HCT116 (cell line): Measurements from ENCODE around the gene LILRA2. TPM values are rescaled to one million over a fixed set of nuclear protein-coding genes. Genes with fewer than 3 reads are reported as not detected.
"Not testable (repeated sequence)": the region's sequence is repeated elsewhere in the genome, so short reads cannot be mapped to it uniquely, and the experiment has no call there.

ENCODE experiments used
- ATAC-seq: fragments of 200-7000 bp; cut with Tn5 transposase; 2 replicates; pipeline ENCODE4 v1.9.1; 2020; ENCODE audit warnings: mild to moderate bottlenecking, moderate library complexity
- BruUV-seq: library from RNA; stranded (reverse); fragments of 400-500 nt; replicated peaks from 2 replicates; lab custom pipeline; 2021; lab: Mats Ljungman, UMichigan
- CTCF ChIA-PET: fragments of 300-600 bp; sonication (Branson Sonifier 250); formaldehyde crosslinking; loops from one replicate; lab custom pipeline; 2021; ENCODE audit warnings: antibody characterized with exemption; lab: Charles Lee
- POLR2A ChIA-PET: fragments of 300-600, 350-600 bp; sonication (Branson Sonifier 250); formaldehyde crosslinking; loops from one replicate; lab custom pipeline; 2021; ENCODE audit warnings: antibody characterized with exemption; lab: Charles Lee
- RAD21 ChIA-PET, 2 experiments: fragments of 300-600 bp; sonication (Branson Sonifier 250); formaldehyde crosslinking; loops; one replicate each; lab custom pipeline; 2023; ENCODE audit warnings: low total read pairs in 2 of 2; ENCODE audit not compliant: uncharacterized antibody in 2 of 2, unreplicated experiment in 2 of 2, low non-redundant PET in 1 of 2; lab: Charles Lee
- DNase-seq: peaks from one replicate; pipeline ENCODE4 v3.0.0-alpha.2; 2010; ENCODE audit warnings: low read depth, low spot score
- H2AFZ ChIP-seq: fragments of 200-600 bp; shearing (Covaris generic), sonication (generic); 2 replicates; pipeline ENCODE4 v1.6.1; 2017; ENCODE audit warnings: low read depth, mixed run types, mixed read lengths, antibody characterized with exemption, low read length; ENCODE audit not compliant: poor library complexity, severe bottlenecking
- H3K27ac ChIP-seq: 2 replicates; pipeline ENCODE4 v1.5.1; 2012; ENCODE audit warnings: low read depth, low read length
- H3K27me3 ChIP-seq: fragments of 200-600 bp; sonication (generic); 2 replicates; pipeline ENCODE4 v1.6.1; 2016; ENCODE audit warnings: mixed run types, low read length, mixed read lengths; ENCODE audit not compliant: insufficient read depth
- H3K36me3 ChIP-seq, 2 experiments: fragments of 200-500 bp in 1 of 2; fragments of 200-600 bp in 1 of 2; sonication (Bioruptor generic) in 1 of 2; sonication (generic) in 1 of 2; 2 replicates each; pipeline versions ENCODE4 v1.5.1 to v1.6.1; 2014 to 2016; ENCODE audit warnings: low read length in 2 of 2, inconsistent platforms in 1 of 2, mixed read lengths in 1 of 2, mixed run types in 1 of 2; ENCODE audit not compliant: insufficient read depth in 2 of 2, control insufficient read depth in 1 of 2
- H3K4me1 ChIP-seq, 2 experiments: fragments of 200-600 bp in 1 of 2; sonication (generic) in 1 of 2; 2 replicates each; pipeline versions ENCODE4 v1.5.1 to v1.6.1; 2012 to 2017; ENCODE audit warnings: low read length in 2 of 2, inconsistent platforms in 1 of 2, mild to moderate bottlenecking in 1 of 2, mixed read lengths in 1 of 2, mixed run types in 1 of 2, moderate library complexity in 1 of 2; ENCODE audit not compliant: insufficient read depth in 2 of 2, control insufficient read depth in 1 of 2
- H3K4me2 ChIP-seq: fragments of 200-600 bp; sonication (generic); 2 replicates; pipeline ENCODE4 v1.6.1; 2017; ENCODE audit warnings: mixed run types, low read length, mixed read lengths
- H3K4me3 ChIP-seq, 2 experiments: fragments of 200-600 bp in 1 of 2; sonication (generic) in 1 of 2; replicated peaks in 1 of 2; 2 replicates each; pipeline ENCODE4 v1.5.1; 2011 to 2016; ENCODE audit warnings: low read length in 2 of 2, control low read depth in 1 of 2, low read depth in 1 of 2, mild to moderate bottlenecking in 1 of 2, mixed read lengths in 1 of 2, mixed run types in 1 of 2
- H3K79me2 ChIP-seq: fragments of 200-600 bp; sonication (generic); 2 replicates; pipeline ENCODE4 v1.6.1; 2017; ENCODE audit warnings: mild to moderate bottlenecking, mixed run types, low read length, moderate library complexity, mixed read lengths; ENCODE audit not compliant: insufficient read depth
- H3K9ac ChIP-seq: fragments of 200-600 bp; sonication (generic); 2 replicates; pipeline ENCODE4 v1.6.1; 2016; ENCODE audit warnings: low read length, mixed read lengths
- H3K9me2 ChIP-seq: fragments of 200-600 bp; sonication (generic), shearing (Covaris generic); 2 replicates; pipeline ENCODE4 v1.6.1; 2017; ENCODE audit warnings: mixed run types, mild to moderate bottlenecking, moderate library complexity; ENCODE audit not compliant: insufficient read depth
- H3K9me3 ChIP-seq, 2 experiments: fragments of 200-500 bp in 1 of 2; fragments of 200-600 bp in 1 of 2; sonication (Bioruptor generic) in 1 of 2; sonication (generic) in 1 of 2; 2 replicates each; pipeline ENCODE4 v1.6.1; 2014 to 2017; ENCODE audit warnings: low read length in 2 of 2, mixed read lengths in 2 of 2, inconsistent platforms in 1 of 2, low read depth in 1 of 2, mild to moderate bottlenecking in 1 of 2, mixed run types in 1 of 2, moderate library complexity in 1 of 2; ENCODE audit not compliant: control insufficient read depth in 1 of 2, insufficient read depth in 1 of 2
- H4K20me1 ChIP-seq: fragments of 200-600 bp; sonication (generic), shearing (Covaris generic); 2 replicates; pipeline ENCODE4 v1.6.1; 2017; ENCODE audit warnings: mixed run types, mild to moderate bottlenecking, moderate library complexity; ENCODE audit not compliant: insufficient read depth
- CTCF ChIP-seq, 3 experiments: fragments of 200-600 bp in 1 of 3; sonication (generic) in 1 of 3; IDR thresholded peaks in 2 of 3; conservative IDR thresholded peaks in 1 of 3; 2 replicates each; pipeline ENCODE4 v1.5.1; 2012 to 2017; ENCODE audit warnings: low read depth in 2 of 3, low read length in 2 of 3, antibody characterized with exemption in 1 of 3, borderline replicate concordance in 1 of 3, control low read depth in 1 of 3, mild to moderate bottlenecking in 1 of 3, mixed read lengths in 1 of 3, mixed run types in 1 of 3, moderate library complexity in 1 of 3; ENCODE audit not compliant: insufficient read depth in 1 of 3
- POLR2AphosphoS5 ChIP-seq: IDR thresholded peaks from 2 replicates; pipeline ENCODE4 v1.6.1; 2011; ENCODE audit warnings: mild to moderate bottlenecking, low read depth, low read length, moderate library complexity
- SP1 ChIP-seq: IDR thresholded peaks from 2 replicates; pipeline ENCODE4 v1.6.1; 2012; ENCODE audit warnings: low read depth
- intact Hi-C: fragments of 100-400 bp; cut with micrococcal nuclease; formaldehyde crosslinking; loops from 2 replicates; pipeline ENCODE4 v1.10.0; 2022
- total RNA-seq: library from RNA; stranded (reverse); gene quantifications from one replicate; pipeline ENCODE4 v1.2.1, GENCODE V29; 2021; ENCODE audit not compliant: unreplicated experiment

LILRA2 gene
- total RNA-seq, 1 experiment from 2014 or later = not detected

GRCh38 chr19:54626757-54627156 lies 53.2 kb downstream of the LILRA2 start:
- TF ChIP-seq SP1 (no peak), CTCF (IDR thresholded peaks at IDR 0.05 in 2 of 3, conservative IDR thresholded peaks at IDR 0.05 in 1 of 3; ENCODE audit: borderline replicate concordance in 1 of 3, insufficient read depth in 1 of 3, low read depth in 2 of 3, low read length in 2 of 3) (no peak), POLR2AphosphoS5 (no peak)
- Histone ChIP-seq H3K27ac (no peak overlapping the region), H3K9ac (no peak overlapping the region), H3K4me1 (no peaks in the 10 kb centered on the region), H3K27me3 (peaks cover 43% of the 10 kb centered on the region), H3K4me3 (no peak overlapping the region), H4K20me1 (no peaks in the 10 kb centered on the region), H3K9me3 (no peaks in the 10 kb centered on the region), H3K36me3 (no peaks in the 10 kb centered on the region), H3K79me2 (no peaks in the 10 kb centered on the region), H3K4me2 (no peak overlapping the region), H2AFZ (no peak overlapping the region), H3K9me2 (no peaks in the 10 kb centered on the region)
- BruUV-seq = no TSS peak
- intact Hi-C loops = no loop called here
- ChIA-PET CTCF (no interaction called here), POLR2A (no interaction called here), RAD21 (no interaction called here)
- DNase-seq (no peak), ATAC-seq (no peak)

GRCh38 chr19:54627912-54628311 lies 54.3 kb downstream of the LILRA2 start:
- H3K4me2 ChIP-seq, H3K79me2 ChIP-seq, H2AFZ ChIP-seq, intact Hi-C loops, H3K27ac ChIP-seq, H3K9me3 ChIP-seq, DNase-seq, BruUV-seq, H3K9ac ChIP-seq, H3K4me3 ChIP-seq, H3K4me1 ChIP-seq, H3K9me2 ChIP-seq, H3K36me3 ChIP-seq, CTCF ChIA-PET, ATAC-seq, RAD21 ChIA-PET, POLR2A ChIA-PET, H4K20me1 ChIP-seq: not testable (repeated sequence)
- H3K27me3 ChIP-seq = peaks cover 39% of the 10 kb centered on the region

GRCh38 chr19:54630262-54630661 lies 56.7 kb downstream of the LILRA2 start, which contains the start of gene LILRB1:
TSS of gene LILRB1 (plus strand) at chr19:54630484. CDS start at chr19:54631074, 590 bp downstream.
- peaks cover 33% of the 10 kb centered on the region for H3K27me3 ChIP-seq
- H2AFZ ChIP-seq, H3K36me3 ChIP-seq, H3K9me2 ChIP-seq, H3K27ac ChIP-seq, DNase-seq, H4K20me1 ChIP-seq, H3K79me2 ChIP-seq, ATAC-seq, H3K9ac ChIP-seq, RAD21 ChIA-PET, BruUV-seq, H3K4me1 ChIP-seq, H3K4me3 ChIP-seq, H3K4me2 ChIP-seq, CTCF ChIA-PET, POLR2A ChIA-PET, H3K9me3 ChIP-seq: not testable (repeated sequence)
- intact Hi-C loops = loop anchor here (5.0 kb wide), 1 partner anchor 333 kb away; no protein-coding TSS in a partner anchor
